A549 treated with dexamethasone at 1 μM for 4 hours (cell line): Measurements from ENCODE around the gene GRID1. TPM values are rescaled to one million over a fixed set of nuclear protein-coding genes. Genes with fewer than 3 reads are reported as not detected.

Experiments used
- total RNA-seq: library from RNA; stranded (reverse); fragments of 200-300 nt; extraction: Qiagen RNA extraction; gene quantifications from 5 replicates; pipeline ENCODE4 v1.2.3, GENCODE V29; 2022

The GRID1 gene
- 0.18 to 0.26 TPM (median 0.25 TPM) in 5 replicates for total RNA-seq

DNA sequence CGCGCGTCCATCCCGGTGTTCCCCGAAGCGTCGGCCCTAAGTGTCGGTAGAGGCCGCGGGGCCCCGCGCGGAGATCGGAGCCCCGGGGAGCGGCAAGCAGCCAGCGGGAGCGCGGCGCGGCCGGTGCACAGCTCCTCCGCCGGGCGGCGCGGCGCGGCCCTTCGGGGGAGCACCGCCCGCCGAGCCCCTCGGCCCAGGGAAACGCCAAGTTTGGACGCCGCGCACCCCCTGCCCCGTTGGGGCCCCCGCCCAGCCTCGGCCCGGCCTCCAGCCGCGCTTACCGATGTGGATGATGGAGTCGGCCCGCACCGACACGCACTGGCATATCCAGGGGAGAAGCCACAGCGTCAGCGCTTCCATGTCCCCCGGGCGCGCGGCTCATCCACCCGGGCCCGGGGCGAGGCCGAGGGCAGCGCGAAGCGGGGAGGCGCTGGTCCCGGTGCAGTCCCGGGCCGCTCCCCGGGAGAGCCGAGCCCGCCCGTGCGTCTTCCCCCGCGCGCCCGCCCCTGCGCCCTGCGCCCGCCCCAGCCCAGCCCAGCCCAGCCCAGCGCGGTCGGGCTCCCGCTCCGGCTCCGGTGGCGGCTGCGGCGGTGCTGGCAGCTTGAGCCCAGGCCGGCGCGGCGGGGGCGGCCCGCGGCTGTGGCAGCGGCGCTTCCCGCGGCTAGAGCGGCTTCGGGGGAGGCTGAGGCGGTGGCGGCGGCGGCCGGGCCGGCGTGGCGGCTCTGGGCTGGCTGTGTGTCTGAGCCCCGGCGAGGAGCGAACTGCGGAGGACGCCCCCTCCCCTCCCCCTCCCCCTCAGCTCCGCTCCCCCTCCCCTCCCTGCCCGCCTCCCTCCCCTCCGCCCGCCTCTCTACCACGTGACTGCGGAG is at the start of gene GRID1:
GRID1 (minus strand) TSS at position 763 of the 869 bp plus-strand sequence.

Other genes with a start within 250 kb of the GRID1 start
- gene WAPL, start 155.0 kb upstream of the GRID1 start, total RNA-seq, result 14.3 to 18.8 TPM (median 16.5 TPM) in 5 replicates